HFFc6 (cell line): Measurements from ENCODE around the gene SRD5A3. TPM values are rescaled to one million over a fixed set of nuclear protein-coding genes. Genes with fewer than 3 reads are reported as not detected.

Experiments
- DNase-seq: peaks from one replicate; pipeline ENCODE4 v3.0.0-alpha.2; 2018
- H3K27ac Mint-ChIP-seq: 2 replicates; pipeline ENCODE4 v1.8.0; 2020; ENCODE audit warnings: mild to moderate bottlenecking, mixed read lengths
- H3K27me3 Mint-ChIP-seq: 2 replicates; pipeline ENCODE4 v1.8.0; 2021; ENCODE audit warnings: mild to moderate bottlenecking, moderate library complexity, mixed read lengths; ENCODE audit not compliant: insufficient read depth
- H3K36me3 Mint-ChIP-seq: 2 replicates; pipeline ENCODE4 v1.8.0; 2021; ENCODE audit warnings: low read depth, mixed read lengths
- H3K4me1 Mint-ChIP-seq: 2 replicates; pipeline ENCODE4 v1.8.0; 2020; ENCODE audit warnings: low read depth, mixed read lengths
- H3K4me3 Mint-ChIP-seq: 2 replicates; pipeline ENCODE4 v1.8.0; 2020; ENCODE audit warnings: mild to moderate bottlenecking, moderate library complexity, mixed read lengths
- H3K9me3 Mint-ChIP-seq: 2 replicates; pipeline ENCODE4 v1.8.0; 2020; ENCODE audit warnings: mild to moderate bottlenecking, mixed read lengths
- CTCF ChIP-seq: fragments of 200-600 bp; sonication (generic); IDR thresholded peaks from 2 replicates; pipeline ENCODE4 v1.5.0; 2021; ENCODE audit warnings: antibody characterized with exemption, mild to moderate bottlenecking
- total RNA-seq, 6 experiments: library from RNA; stranded (reverse); fragmentation: NEBNext Ultra II Directional; extraction: Animal tissue kit (Norgen Biotek cat#: 25700); gene quantifications; 2 replicates in 1 of 6; 3 replicates in 5 of 6; pipeline ENCODE4 v1.2.3, GENCODE V29; 2021

Gene SRD5A3
- total RNA-seq, 6 experiments from 2014 or later: 11.0 to 17.1 (median 12.2) TPM

GRCh38 chr4:55378617-55379467 lies 32.8 kb downstream of the SRD5A3 start:
- Mint-ChIP-seq H3K4me1 (peaks cover 14% of the 10 kb centered on the region), H3K36me3 (no peaks in the 10 kb centered on the region), H3K27ac (peak overlapping the region; percentile 7; the same call in 1 of the 2 replicates), H3K27me3 (no peaks in the 10 kb centered on the region; the same call in 1 of the 2 replicates), H3K9me3 (no peaks in the 10 kb centered on the region), H3K4me3 (peak overlapping the region; percentile 25; the same call in 1 of the 2 replicates)
- TF ChIP-seq CTCF: no peak
- peak; percentile 81 for DNase-seq

GRCh38 chr4:55380576-55380975 lies 34.5 kb downstream of the SRD5A3 start:
- Mint-ChIP-seq H3K4me1 (peaks cover 21% of the 10 kb centered on the region), H3K9me3 (no peaks in the 10 kb centered on the region), H3K27me3 (no peaks in the 10 kb centered on the region), H3K27ac (no peak overlapping the region), H3K4me3 (no peak overlapping the region), H3K36me3 (no peaks in the 10 kb centered on the region)
- TF ChIP-seq CTCF: no peak
- no peak for DNase-seq

GRCh38 chr4:55381502-55381901 lies 35.5 kb downstream of the SRD5A3 start:
- no peaks in the 10 kb centered on the region for H3K36me3 Mint-ChIP-seq
- H3K9me3 Mint-ChIP-seq: no peaks in the 10 kb centered on the region
- H3K27me3 Mint-ChIP-seq: no peaks in the 10 kb centered on the region
- H3K27ac Mint-ChIP-seq: no peak overlapping the region
- peaks cover 28% of the 10 kb centered on the region for H3K4me1 Mint-ChIP-seq
- no peak for DNase-seq
- no peak for TF ChIP-seq CTCF
- H3K4me3 Mint-ChIP-seq: no peak overlapping the region

- Mint-ChIP-seq H3K27me3 (no peaks in the 10 kb centered on the region), H3K4me1 (peaks cover 28% of the 10 kb centered on the region), H3K27ac (no peak overlapping the region), H3K9me3 (no peaks in the 10 kb centered on the region), H3K36me3 (no peaks in the 10 kb centered on the region), H3K4me3 (no peak overlapping the region)
- no peak for DNase-seq
- no peak for TF ChIP-seq CTCF
Measured at GRCh38 chr4:55382488-55383003, 36.5 kb downstream of the SRD5A3 start.

- H3K4me3 Mint-ChIP-seq: no peak overlapping the region
- no peak overlapping the region for H3K27ac Mint-ChIP-seq
Measured at GRCh38 chr4:55385201-55385649, 39.2 kb downstream of the SRD5A3 start.

More at GRCh38 chr4:55385201-55385649, 39.2 kb downstream of the SRD5A3 start:
- H3K36me3 Mint-ChIP-seq: no peaks in the 10 kb centered on the region
- H3K9me3 Mint-ChIP-seq: no peaks in the 10 kb centered on the region
- peaks cover 14% of the 10 kb centered on the region for H3K4me1 Mint-ChIP-seq
- DNase-seq: no peak
- no peak; the same call in 1 of the 2 replicates for TF ChIP-seq CTCF
- H3K27me3 Mint-ChIP-seq: peaks cover 2% of the 10 kb centered on the region; the same call in 1 of the 2 replicates
